ENCODE data around the gene CYFIP1. TPM values are rescaled to one million over a fixed set of nuclear protein-coding genes. Genes with fewer than 3 reads are reported as not detected.

The CYFIP1 gene
- total RNA-seq, 1 experiment from 2014 or later, result 79.2 TPM

GRCh38 chr15:22980189-22981050 is at the start of gene CYFIP1 (continued):
- TF ChIP-seq E2F1 (CRISPR knock-in tag; IDR thresholded peaks at IDR 0.05) (no peak), ZNF138 (CRISPR knock-in tag; conservative IDR thresholded peaks at IDR 0.05) (no peak), E2F5 (CRISPR knock-in tag; IDR thresholded peaks at IDR 0.05) (peak; percentile 46; the same call in 1 of the 2 replicates), USF1 (CRISPR knock-in tag; IDR thresholded peaks at IDR 0.05) (peak; percentile 18; the same call in 1 of the 2 replicates), CBFB (CRISPR knock-in tag; IDR thresholded peaks at IDR 0.05; ENCODE audit: low read depth) (no peak), ZNF396 (CRISPR knock-in tag; IDR thresholded peaks at IDR 0.05; ENCODE audit: borderline replicate concordance) (no peak), ATF1 (CRISPR knock-in tag; IDR thresholded peaks at IDR 0.05) (no peak), SOX15 (CRISPR knock-in tag; IDR thresholded peaks at IDR 0.05) (no peak), ZNF532 (CRISPR knock-in tag; IDR thresholded peaks at IDR 0.05; ENCODE audit: borderline replicate concordance) (no peak), HMGA2 (CRISPR knock-in tag; IDR thresholded peaks at IDR 0.05) (no peak), MYBL2 (CRISPR knock-in tag; IDR thresholded peaks at IDR 0.05) (no peak; the same call in 1 of the 2 replicates), GRHL2 (CRISPR knock-in tag; IDR thresholded peaks at IDR 0.05; ENCODE audit: insufficient replicate concordance, severe bottlenecking) (no peak), MXD4 (CRISPR knock-in tag; IDR thresholded peaks at IDR 0.05; ENCODE audit: borderline replicate concordance) (no peak), ZNF263 (CRISPR knock-in tag; IDR thresholded peaks at IDR 0.05; ENCODE audit: low read depth) (peak; percentile 96), MLX (CRISPR knock-in tag; IDR thresholded peaks at IDR 0.05) (no peak), ZNF423 (CRISPR knock-in tag; IDR thresholded peaks at IDR 0.05) (peak; percentile 51; the same call in 1 of the 2 replicates), ESRRA (CRISPR knock-in tag; IDR thresholded peaks at IDR 0.05; ENCODE audit: borderline replicate concordance) (no peak), EMX1 (CRISPR knock-in tag; IDR thresholded peaks at IDR 0.05) (no peak), NR3C1 (CRISPR knock-in tag; conservative IDR thresholded peaks at IDR 0.05; ENCODE audit: low read depth) (no peak), ZNF512 (CRISPR knock-in tag; IDR thresholded peaks at IDR 0.05; ENCODE audit: borderline replicate concordance) (no peak)
- TF ChIP-seq, protein P1, sequence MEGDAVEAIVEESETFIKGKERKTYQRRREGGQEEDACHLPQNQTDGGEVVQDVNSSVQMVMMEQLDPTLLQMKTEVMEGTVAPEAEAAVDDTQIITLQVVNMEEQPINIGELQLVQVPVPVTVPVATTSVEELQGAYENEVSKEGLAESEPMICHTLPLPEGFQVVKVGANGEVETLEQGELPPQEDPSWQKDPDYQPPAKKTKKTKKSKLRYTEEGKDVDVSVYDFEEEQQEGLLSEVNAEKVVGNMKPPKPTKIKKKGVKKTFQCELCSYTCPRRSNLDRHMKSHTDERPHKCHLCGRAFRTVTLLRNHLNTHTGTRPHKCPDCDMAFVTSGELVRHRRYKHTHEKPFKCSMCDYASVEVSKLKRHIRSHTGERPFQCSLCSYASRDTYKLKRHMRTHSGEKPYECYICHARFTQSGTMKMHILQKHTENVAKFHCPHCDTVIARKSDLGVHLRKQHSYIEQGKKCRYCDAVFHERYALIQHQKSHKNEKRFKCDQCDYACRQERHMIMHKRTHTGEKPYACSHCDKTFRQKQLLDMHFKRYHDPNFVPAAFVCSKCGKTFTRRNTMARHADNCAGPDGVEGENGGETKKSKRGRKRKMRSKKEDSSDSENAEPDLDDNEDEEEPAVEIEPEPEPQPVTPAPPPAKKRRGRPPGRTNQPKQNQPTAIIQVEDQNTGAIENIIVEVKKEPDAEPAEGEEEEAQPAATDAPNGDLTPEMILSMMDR (IDR thresholded peaks at IDR 0.05), result no peak
- TF ChIP-seq, protein P2, sequence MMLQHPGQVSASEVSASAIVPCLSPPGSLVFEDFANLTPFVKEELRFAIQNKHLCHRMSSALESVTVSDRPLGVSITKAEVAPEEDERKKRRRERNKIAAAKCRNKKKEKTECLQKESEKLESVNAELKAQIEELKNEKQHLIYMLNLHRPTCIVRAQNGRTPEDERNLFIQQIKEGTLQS (CRISPR knock-in tag; conservative IDR thresholded peaks at IDR 0.05), result no peak
- TF ChIP-seq, protein P3, sequence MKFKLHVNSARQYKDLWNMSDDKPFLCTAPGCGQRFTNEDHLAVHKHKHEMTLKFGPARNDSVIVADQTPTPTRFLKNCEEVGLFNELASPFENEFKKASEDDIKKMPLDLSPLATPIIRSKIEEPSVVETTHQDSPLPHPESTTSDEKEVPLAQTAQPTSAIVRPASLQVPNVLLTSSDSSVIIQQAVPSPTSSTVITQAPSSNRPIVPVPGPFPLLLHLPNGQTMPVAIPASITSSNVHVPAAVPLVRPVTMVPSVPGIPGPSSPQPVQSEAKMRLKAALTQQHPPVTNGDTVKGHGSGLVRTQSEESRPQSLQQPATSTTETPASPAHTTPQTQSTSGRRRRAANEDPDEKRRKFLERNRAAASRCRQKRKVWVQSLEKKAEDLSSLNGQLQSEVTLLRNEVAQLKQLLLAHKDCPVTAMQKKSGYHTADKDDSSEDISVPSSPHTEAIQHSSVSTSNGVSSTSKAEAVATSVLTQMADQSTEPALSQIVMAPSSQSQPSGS (CRISPR knock-in tag; IDR thresholded peaks at IDR 0.05; ENCODE audit: borderline replicate concordance, low read depth), result no peak

Data from WTC11 (cell line).